GM13977 (cell line): ENCODE data around the gene RHO.
"Not testable (repeated sequence)": the region's sequence is repeated elsewhere in the genome, so short reads cannot be mapped to it uniquely, and the experiment has no call there.

Experiments used
- DNase-seq: peaks from one replicate; pipeline ENCODE4 v3.0.0; 2012; ENCODE audit warnings: low spot score
- in situ Hi-C: fragments of 300-500 bp; cut with MboI; formaldehyde crosslinking; loops from one replicate; pipeline ENCODE4 v1.12.0; 2022; ENCODE audit warnings: low sequenced_read_pairs, low pct_unique_long_range_greater_than_20kb, mixed read lengths, inconsistent platforms; ENCODE audit not compliant: unreplicated experiment
- TF ChIP-seq, protein P1 (sequence below): IDR thresholded peaks from 2 replicates; pipeline ENCODE4 v1.5.1; 2012; ENCODE audit warnings: mild to moderate bottlenecking, control low read depth; ENCODE audit not compliant: insufficient read depth; ENCODE audit errors: extremely low read depth, missing control alignments

The RHO gene

GRCh38 chr3:129493206-129493605 lies 35.2 kb upstream of the RHO start:
- TF ChIP-seq, protein P1, sequence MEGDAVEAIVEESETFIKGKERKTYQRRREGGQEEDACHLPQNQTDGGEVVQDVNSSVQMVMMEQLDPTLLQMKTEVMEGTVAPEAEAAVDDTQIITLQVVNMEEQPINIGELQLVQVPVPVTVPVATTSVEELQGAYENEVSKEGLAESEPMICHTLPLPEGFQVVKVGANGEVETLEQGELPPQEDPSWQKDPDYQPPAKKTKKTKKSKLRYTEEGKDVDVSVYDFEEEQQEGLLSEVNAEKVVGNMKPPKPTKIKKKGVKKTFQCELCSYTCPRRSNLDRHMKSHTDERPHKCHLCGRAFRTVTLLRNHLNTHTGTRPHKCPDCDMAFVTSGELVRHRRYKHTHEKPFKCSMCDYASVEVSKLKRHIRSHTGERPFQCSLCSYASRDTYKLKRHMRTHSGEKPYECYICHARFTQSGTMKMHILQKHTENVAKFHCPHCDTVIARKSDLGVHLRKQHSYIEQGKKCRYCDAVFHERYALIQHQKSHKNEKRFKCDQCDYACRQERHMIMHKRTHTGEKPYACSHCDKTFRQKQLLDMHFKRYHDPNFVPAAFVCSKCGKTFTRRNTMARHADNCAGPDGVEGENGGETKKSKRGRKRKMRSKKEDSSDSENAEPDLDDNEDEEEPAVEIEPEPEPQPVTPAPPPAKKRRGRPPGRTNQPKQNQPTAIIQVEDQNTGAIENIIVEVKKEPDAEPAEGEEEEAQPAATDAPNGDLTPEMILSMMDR: no peak
- no peak for DNase-seq
- in situ Hi-C loops: no loop called here

DNA sequence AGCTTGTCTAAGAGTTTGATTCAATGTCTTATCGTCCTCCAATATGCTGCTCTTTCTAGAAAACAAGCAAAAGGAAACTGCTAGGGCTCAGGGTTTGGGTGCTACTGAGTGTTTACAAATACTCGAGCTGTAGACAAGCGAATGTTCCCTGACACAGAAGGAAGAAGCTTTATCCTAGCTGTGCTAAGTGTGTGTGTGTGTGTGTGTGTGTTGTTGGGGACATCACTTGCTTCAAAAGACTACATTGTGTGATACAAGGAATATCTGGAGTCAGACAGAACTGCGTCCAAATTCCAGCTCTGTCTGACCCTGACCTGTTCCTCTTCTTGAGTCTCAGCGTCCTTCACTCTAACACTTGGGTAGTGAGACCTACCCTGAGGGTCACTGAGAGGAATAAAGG lies 33.9 kb upstream of the RHO start:
- in situ Hi-C loops, DNase-seq: not testable (repeated sequence)

DNA sequence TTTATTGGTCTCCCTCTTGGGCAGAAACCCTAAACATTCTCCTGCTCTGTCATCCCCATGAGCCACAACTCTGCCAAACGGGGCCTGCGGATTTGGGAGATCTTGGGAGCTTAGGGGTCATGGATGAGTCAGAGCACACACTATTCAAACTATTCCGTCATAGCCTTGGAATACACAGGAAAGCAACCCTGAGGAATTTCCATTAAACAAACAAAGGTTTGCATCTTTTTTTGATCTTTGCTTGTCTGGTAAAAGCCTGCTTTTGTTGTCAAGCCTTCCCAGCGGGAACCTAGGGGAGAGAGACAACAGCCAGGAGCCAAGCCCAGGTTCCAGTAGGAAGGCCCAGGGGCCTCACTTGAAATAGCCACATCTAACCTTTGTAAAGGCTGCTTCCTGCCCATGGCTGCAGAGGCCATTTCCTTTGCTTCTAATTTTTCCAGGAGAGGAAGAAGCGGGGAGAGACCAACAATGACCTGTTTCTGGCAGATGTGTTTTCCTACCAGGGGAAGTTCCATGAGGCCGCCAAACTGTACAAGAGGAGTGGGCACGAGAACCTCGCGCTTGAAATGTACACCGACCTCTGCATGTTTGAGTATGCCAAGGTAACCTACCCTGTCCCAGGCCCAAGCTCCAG lies 33.3 kb upstream of the RHO start:
- in situ Hi-C loops, DNase-seq: not testable (repeated sequence)

GRCh38 chr3:129497876-129498275 lies 30.6 kb upstream of the RHO start:
- in situ Hi-C loops, DNase-seq: not testable (repeated sequence)

GRCh38 chr3:129498603-129499488 lies 29.6 kb upstream of the RHO start:
- in situ Hi-C loops, DNase-seq: not testable (repeated sequence)

GRCh38 chr3:129499604-129500333 lies 28.7 kb upstream of the RHO start:
- in situ Hi-C loops, DNase-seq: not testable (repeated sequence)

- in situ Hi-C loops: no loop called here
- DNase-seq: no peak
- TF ChIP-seq, protein P1: no peak
Observed at GRCh38 chr3:129500334-129500658, 28.1 kb upstream of the RHO start.

DNA sequence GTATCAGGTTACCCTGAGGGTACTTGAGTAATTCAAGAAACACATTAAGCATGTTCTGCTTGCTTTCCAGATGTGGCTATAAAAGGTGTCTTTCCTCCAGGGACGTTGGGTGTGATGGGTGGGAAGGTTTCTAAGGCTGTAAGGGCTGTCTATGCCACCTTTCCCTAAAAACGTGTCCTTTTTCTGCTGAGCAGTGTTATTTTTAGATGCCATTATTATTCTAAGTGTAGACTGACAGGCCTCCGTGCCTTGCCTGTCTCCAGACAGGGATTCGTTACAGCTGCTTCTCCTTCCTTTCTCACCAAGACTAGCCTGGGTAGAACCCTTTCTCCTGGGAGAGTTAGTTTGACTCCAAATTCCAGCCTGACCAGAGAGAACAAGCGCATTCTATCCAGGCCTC lies 26.8 kb upstream of the RHO start:
- in situ Hi-C loops: no loop called here
- TF ChIP-seq, protein P1: no peak
- DNase-seq: no peak

DNA sequence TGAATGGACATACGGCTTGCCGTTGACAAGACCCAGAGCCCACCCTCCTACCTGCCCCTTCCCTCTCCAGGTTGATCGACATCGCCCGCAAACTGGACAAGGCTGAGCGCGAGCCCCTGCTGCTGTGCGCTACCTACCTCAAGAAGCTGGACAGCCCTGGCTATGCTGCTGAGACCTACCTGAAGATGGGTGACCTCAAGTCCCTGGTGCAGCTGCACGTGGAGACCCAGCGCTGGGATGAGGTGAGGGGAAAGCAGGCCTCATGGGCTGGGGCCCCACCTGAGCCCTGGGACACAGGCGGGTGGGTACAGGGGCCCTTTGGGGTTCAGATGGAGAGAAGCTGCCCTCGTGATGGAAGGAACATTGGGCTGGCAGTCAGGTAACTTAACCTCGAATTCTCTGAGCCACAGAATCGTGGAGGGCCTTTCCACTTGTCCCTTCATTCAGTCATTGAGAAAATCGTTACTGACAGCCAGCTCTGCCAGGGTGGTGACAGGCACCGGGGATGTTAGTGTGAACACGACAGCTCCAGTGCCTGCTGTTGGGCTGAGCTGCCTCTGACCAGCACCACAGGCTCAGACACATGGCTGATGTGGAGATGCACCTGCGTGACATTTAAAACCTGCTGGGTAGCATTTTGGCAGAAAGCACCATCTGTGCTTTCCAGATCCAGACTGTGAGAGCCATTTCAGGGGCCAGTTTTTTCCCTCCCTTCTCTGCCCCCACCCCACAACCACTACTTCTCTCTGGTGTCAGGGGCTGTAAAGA lies 25.6 kb upstream of the RHO start:
- no peak for DNase-seq
- in situ Hi-C loops: no loop called here
- TF ChIP-seq, protein P1: no peak
